Neural progenitor cell (in vitro differentiated cells): ENCODE results near the gene ULK3. TPM values are rescaled to one million over a fixed set of nuclear protein-coding genes. Genes with fewer than 3 reads are reported as not detected.
"Not testable (repeated sequence)": the region's sequence is repeated elsewhere in the genome, so short reads cannot be mapped to it uniquely, and the experiment has no call there.

ENCODE experiments used
- DNase-seq: peaks from one replicate; pipeline ENCODE4 v3.0.0-alpha.2; 2016; ENCODE audit warnings: low spot score
- H2AFZ ChIP-seq: fragments of 200-600 bp; sonication (generic); replicated peaks from 2 replicates; pipeline ENCODE4 v1.6.1; 2016; ENCODE audit warnings: antibody characterized with exemption
- H3F3A ChIP-seq: fragments of 200-600 bp; sonication (generic); 2 replicates; pipeline ENCODE4 v1.6.1; 2016; ENCODE audit warnings: antibody characterized with exemption, low read depth
- H3K27ac ChIP-seq: fragments of 200-600 bp; sonication (generic); 2 replicates; pipeline ENCODE4 v1.5.1; 2016; ENCODE audit warnings: mild to moderate bottlenecking
- H3K27me3 ChIP-seq: fragments of 200-600 bp; sonication (generic); 2 replicates; pipeline ENCODE4 v1.6.1; 2016; ENCODE audit warnings: mild to moderate bottlenecking, moderate library complexity
- H3K36me3 ChIP-seq: fragments of 200-600 bp; sonication (generic); 2 replicates; pipeline ENCODE4 v1.5.1; 2016
- H3K4me1 ChIP-seq: fragments of 200-600 bp; sonication (generic); 2 replicates; pipeline ENCODE4 v1.6.1; 2016; ENCODE audit warnings: mixed run types
- H3K4me2 ChIP-seq: fragments of 200-600 bp; sonication (generic); 2 replicates; pipeline ENCODE4 v1.6.1; 2016
- H3K4me3 ChIP-seq: fragments of 200-600 bp; sonication (generic); 2 replicates; pipeline ENCODE4 v1.5.1; 2016
- H3K79me2 ChIP-seq: fragments of 200-600 bp; sonication (generic); 2 replicates; pipeline ENCODE4 v1.6.1; 2016; ENCODE audit warnings: low read depth
- H3K9ac ChIP-seq: fragments of 200-600 bp; sonication (generic); 2 replicates; pipeline ENCODE4 v1.6.1; 2016
- H3K9me3 ChIP-seq: fragments of 200-600 bp; sonication (generic); 2 replicates; pipeline ENCODE4 v1.5.1; 2016; ENCODE audit warnings: low read depth
- H4K20me1 ChIP-seq: fragments of 200-600 bp; sonication (generic); 2 replicates; pipeline ENCODE4 v1.6.1; 2016; ENCODE audit warnings: low read depth
- H3K27ac Mint-ChIP-seq: 3 replicates; pipeline ENCODE4 v1.8.0; 2021; ENCODE audit warnings: mixed read lengths
- H3K27me3 Mint-ChIP-seq: 2 replicates; pipeline ENCODE4 v1.8.0; 2022; ENCODE audit warnings: low read depth, mild to moderate bottlenecking, inconsistent platforms, moderate library complexity, mixed read lengths; ENCODE audit not compliant: insufficient read depth
- H3K36me3 Mint-ChIP-seq: 3 replicates; pipeline ENCODE4 v1.8.0; 2021; ENCODE audit warnings: mixed read lengths
- H3K4me1 Mint-ChIP-seq: 3 replicates; pipeline ENCODE4 v1.8.0; 2021; ENCODE audit warnings: mixed read lengths
- H3K4me3 Mint-ChIP-seq: 3 replicates; pipeline ENCODE4 v1.8.0; 2021; ENCODE audit warnings: mild to moderate bottlenecking, moderate library complexity, mixed read lengths
- H3K9me3 Mint-ChIP-seq: 3 replicates; pipeline ENCODE4 v1.8.0; 2020; ENCODE audit warnings: mixed read lengths
- EZH2 ChIP-seq: fragments of 200-600 bp; sonication (generic); IDR thresholded peaks from 2 replicates; pipeline ENCODE4 v1.6.1; 2017; ENCODE audit warnings: antibody characterized with exemption, mild to moderate bottlenecking, moderate library complexity
- EZH2phosphoT487 ChIP-seq: fragments of 200-600 bp; sonication (generic); IDR thresholded peaks from 2 replicates; pipeline ENCODE4 v1.6.1; 2017; ENCODE audit warnings: antibody characterized with exemption
- total RNA-seq: library from RNA; depleted of rRNA; stranded (reverse); fragments of >200 nt; gene quantifications from 2 replicates; pipeline ENCODE4 v1.2.3, GENCODE V29; 2015; ENCODE audit warnings: low replicate concordance
- TF ChIP-seq, protein P1 (sequence below): fragments of 200-600 bp; sonication (generic); IDR thresholded peaks from 2 replicates; pipeline ENCODE4 v1.5.1; 2017; ENCODE audit warnings: antibody characterized with exemption, mild to moderate bottlenecking

Gene ULK3
- total RNA-seq, 1 donor from 2014 or later: 22.7 TPM

DNA sequence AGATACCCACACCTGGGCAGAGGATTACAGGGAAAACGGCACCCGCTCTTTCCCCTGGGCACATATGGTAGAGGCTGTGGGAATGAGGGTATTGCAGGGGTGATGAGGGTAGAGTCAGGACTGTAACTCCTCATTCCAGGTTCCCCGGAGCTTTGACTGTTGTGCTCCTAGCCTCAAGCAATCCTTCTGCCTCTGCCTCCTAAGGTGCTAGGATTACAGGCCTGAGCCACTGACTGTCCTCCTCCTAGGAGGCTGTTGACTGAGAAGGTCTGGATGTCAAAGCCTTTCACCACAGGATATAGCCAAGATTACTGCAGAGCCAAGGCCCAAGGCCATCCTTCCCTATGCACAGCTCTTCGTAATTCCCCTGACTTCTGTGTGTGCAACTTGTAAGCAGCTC, 45.8 kb upstream of the ULK3 start:
- Histone ChIP-seq H4K20me1 (no peaks in the 10 kb centered on the region), H3F3A (peaks cover 11% of the 10 kb centered on the region), H3K9ac (no peak overlapping the region), H3K4me1 (peaks cover 10% of the 10 kb centered on the region), H3K4me2 (peak overlapping the region; percentile 98), H2AFZ (no peak overlapping the region), H3K36me3 (no peaks in the 10 kb centered on the region), H3K79me2 (peaks cover 12% of the 10 kb centered on the region), H3K27ac (no peak overlapping the region), H3K9me3 (no peaks in the 10 kb centered on the region), H3K4me3 (no peak overlapping the region), H3K27me3 (peaks cover 4% of the 10 kb centered on the region)
- TF ChIP-seq EZH2phosphoT487 (no peak), EZH2 (no peak)
- TF ChIP-seq, protein P1, sequence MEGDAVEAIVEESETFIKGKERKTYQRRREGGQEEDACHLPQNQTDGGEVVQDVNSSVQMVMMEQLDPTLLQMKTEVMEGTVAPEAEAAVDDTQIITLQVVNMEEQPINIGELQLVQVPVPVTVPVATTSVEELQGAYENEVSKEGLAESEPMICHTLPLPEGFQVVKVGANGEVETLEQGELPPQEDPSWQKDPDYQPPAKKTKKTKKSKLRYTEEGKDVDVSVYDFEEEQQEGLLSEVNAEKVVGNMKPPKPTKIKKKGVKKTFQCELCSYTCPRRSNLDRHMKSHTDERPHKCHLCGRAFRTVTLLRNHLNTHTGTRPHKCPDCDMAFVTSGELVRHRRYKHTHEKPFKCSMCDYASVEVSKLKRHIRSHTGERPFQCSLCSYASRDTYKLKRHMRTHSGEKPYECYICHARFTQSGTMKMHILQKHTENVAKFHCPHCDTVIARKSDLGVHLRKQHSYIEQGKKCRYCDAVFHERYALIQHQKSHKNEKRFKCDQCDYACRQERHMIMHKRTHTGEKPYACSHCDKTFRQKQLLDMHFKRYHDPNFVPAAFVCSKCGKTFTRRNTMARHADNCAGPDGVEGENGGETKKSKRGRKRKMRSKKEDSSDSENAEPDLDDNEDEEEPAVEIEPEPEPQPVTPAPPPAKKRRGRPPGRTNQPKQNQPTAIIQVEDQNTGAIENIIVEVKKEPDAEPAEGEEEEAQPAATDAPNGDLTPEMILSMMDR: no peak
- Mint-ChIP-seq H3K27me3 (peaks cover 7% of the 10 kb centered on the region), H3K4me1 (peaks cover 25% of the 10 kb centered on the region), H3K36me3 (peaks cover 12% of the 10 kb centered on the region), H3K4me3 (peak overlapping the region; percentile 88), H3K27ac (peak overlapping the region; percentile 17), H3K9me3 (no peaks in the 10 kb centered on the region)
- DNase-seq: no peak

DNA sequence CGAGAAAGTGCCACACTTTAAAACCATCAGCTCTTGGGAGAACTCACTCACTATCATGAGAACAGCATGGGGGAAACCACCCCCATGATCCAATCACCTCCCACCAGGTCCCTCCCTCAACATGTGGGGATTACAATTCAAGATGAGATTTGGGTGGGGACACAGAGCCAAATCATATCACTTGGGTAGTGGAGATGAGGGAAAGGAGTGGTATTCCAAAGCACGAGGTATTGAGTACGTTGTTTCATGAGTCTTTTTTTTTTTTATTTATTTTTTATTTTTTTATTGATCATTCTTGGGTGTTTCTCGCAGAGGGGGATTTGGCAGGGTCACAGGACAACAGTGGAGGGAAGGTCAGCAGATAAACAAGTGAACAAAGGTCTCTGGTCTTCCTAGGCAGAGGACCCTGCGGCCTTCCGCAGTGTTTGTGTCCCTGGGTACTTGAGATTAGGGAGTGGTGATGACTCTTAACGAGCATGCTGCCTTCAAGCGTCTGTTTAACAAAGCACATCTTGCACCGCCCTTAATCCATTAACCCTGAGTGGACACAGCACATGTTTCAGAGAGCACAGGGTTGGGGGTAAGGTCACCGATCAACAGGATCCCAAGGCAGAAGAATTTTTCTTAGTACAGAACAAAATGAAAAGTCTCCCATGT, 44.7 kb upstream of the ULK3 start:
- DNase-seq, H3K27ac Mint-ChIP-seq, H3K4me2 ChIP-seq, H3K9me3 Mint-ChIP-seq, H2AFZ ChIP-seq, H3K36me3 Mint-ChIP-seq, H3K27me3 ChIP-seq, H3K4me3 ChIP-seq, H3K36me3 ChIP-seq, H3K9me3 ChIP-seq, H3K27ac ChIP-seq, H3K9ac ChIP-seq, H3K27me3 Mint-ChIP-seq, H4K20me1 ChIP-seq: not testable (repeated sequence)
- Mint-ChIP-seq H3K4me1 (peaks cover 25% of the 10 kb centered on the region), H3K4me3 (peak overlapping the region; percentile 55)
- Histone ChIP-seq H3K4me1 (peaks cover 11% of the 10 kb centered on the region), H3F3A (peaks cover 11% of the 10 kb centered on the region), H3K79me2 (peaks cover 12% of the 10 kb centered on the region)

DNA sequence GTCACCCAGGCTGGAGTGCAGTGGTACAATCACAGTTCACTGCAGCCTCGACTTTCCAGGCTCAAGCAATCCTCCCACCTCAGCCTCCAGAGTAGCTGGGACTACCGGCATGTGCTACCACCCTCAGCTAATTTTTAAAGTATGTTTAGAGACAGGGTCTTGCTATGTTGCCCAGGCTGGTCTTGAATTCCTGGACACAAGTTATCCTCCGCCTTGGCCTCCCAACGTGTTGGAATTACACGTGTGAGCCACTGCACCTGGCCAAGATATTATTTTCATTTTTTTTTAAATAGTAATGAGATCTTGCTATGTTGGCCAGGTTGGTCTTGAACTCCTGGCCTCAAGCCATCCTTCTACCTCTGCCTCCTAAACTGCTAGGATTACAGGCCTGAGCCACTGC, 42.5 kb upstream of the ULK3 start:
- H4K20me1 ChIP-seq: no peaks in the 10 kb centered on the region
- H3K27me3 Mint-ChIP-seq: peaks cover 10% of the 10 kb centered on the region
- no peaks in the 10 kb centered on the region for H3K36me3 ChIP-seq
- no peak overlapping the region for H3K27ac ChIP-seq
- H3K9ac ChIP-seq: no peak overlapping the region
- peaks cover 19% of the 10 kb centered on the region for H3K4me1 Mint-ChIP-seq
- no peak overlapping the region for H3K4me3 Mint-ChIP-seq
- H3K9me3 ChIP-seq: no peaks in the 10 kb centered on the region
- peaks cover 11% of the 10 kb centered on the region for H3F3A ChIP-seq
- no peaks in the 10 kb centered on the region for H3K36me3 Mint-ChIP-seq
- no peak overlapping the region for H3K27ac Mint-ChIP-seq
- H2AFZ ChIP-seq: no peak overlapping the region
- H3K4me3 ChIP-seq: no peak overlapping the region
- no peak for TF ChIP-seq EZH2
- no peak for TF ChIP-seq EZH2phosphoT487
- TF ChIP-seq, protein P1: no peak
- H3K4me2 ChIP-seq: no peak overlapping the region
- peaks cover 8% of the 10 kb centered on the region for H3K4me1 ChIP-seq
- no peaks in the 10 kb centered on the region for H3K9me3 Mint-ChIP-seq
- no peak for DNase-seq
- peaks cover 4% of the 10 kb centered on the region for H3K27me3 ChIP-seq
- peaks cover 4% of the 10 kb centered on the region for H3K79me2 ChIP-seq

DNA sequence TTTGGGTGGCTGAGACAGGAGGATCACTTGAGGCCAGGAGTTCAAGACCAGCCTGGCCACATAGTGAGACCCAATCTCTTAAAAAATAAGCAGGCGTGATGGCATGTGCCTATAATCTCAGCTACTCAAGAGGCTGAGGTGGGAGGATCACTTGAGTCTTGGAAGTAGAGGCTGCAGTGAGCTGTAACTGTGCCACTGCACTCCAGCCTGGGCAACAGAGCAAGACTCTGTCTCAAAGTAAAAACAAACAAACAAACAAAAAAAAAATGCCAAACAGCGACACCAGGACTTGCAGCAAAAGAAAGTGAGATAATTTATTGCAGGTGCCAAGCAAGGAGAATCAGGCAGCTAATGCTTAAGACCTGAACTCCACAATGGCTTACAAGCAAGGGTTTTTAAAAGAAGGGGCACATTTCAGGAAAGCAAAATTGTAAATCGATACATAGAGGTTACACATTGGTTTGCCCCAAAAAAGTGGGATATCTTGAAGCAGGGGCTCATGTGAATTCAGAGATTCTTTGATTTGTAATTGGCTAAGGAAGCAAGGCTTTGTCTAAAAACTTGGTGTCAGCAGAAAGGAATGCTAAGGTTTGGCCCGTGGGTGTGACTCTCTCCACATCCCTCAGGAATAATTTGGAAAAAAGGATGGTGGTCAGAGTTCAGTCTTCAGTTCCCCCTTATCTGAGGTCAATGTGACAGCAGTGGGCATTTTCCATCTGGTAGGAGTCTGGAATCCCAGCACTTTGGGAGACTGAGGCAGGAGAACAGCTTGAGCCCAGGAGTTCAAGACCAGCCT, 41.7 kb upstream of the ULK3 start:
- no peak overlapping the region for H3K4me3 ChIP-seq
- no peak for DNase-seq
- H3K9ac ChIP-seq: no peak overlapping the region
- peaks cover 3% of the 10 kb centered on the region for H3K27me3 ChIP-seq
- Mint-ChIP-seq H3K4me1 (peaks cover 16% of the 10 kb centered on the region), H3K27me3 (peaks cover 10% of the 10 kb centered on the region), H3K27ac (no peak overlapping the region), H3K4me3 (no peak overlapping the region), H3K9me3 (no peaks in the 10 kb centered on the region), H3K36me3 (no peaks in the 10 kb centered on the region)
- peaks cover 11% of the 10 kb centered on the region for H3F3A ChIP-seq
- H3K27ac ChIP-seq: no peak overlapping the region
- no peaks in the 10 kb centered on the region for H3K9me3 ChIP-seq
- H3K4me1 ChIP-seq: peaks cover 7% of the 10 kb centered on the region
- no peak overlapping the region for H3K4me2 ChIP-seq
- H2AFZ ChIP-seq: no peak overlapping the region
- no peaks in the 10 kb centered on the region for H4K20me1 ChIP-seq
- H3K79me2 ChIP-seq: no peaks in the 10 kb centered on the region
- no peak for TF ChIP-seq EZH2
- TF ChIP-seq EZH2phosphoT487: no peak
- TF ChIP-seq, protein P1: no peak
- no peaks in the 10 kb centered on the region for H3K36me3 ChIP-seq
